Liver (tissue), 9 donors: ENCODE data around the gene STOM. TPM values are rescaled to one million over a fixed set of nuclear protein-coding genes. Genes with fewer than 3 reads are reported as not detected.

Experiments
- DNase-seq: peaks from one replicate; pipeline ENCODE4 v3.0.0-alpha.2; 2017; ENCODE audit warnings: low spot score
- H3K27ac ChIP-seq, 2 donors: one replicate each; pipeline ENCODE4 v1.7.0; 2013; ENCODE audit warnings: inconsistent platforms in 2 of 2, low read length in 2 of 2, control low read depth in 1 of 2, low read depth in 1 of 2, mild to moderate bottlenecking in 1 of 2
- H3K27me3 ChIP-seq, 4 donors: one replicate each; pipeline versions ENCODE4 v1.6.1 to v1.7.0; 2013; ENCODE audit warnings: low read length in 3 of 4, inconsistent platforms in 1 of 4, mild to moderate bottlenecking in 1 of 4, moderate library complexity in 1 of 4; ENCODE audit not compliant: control insufficient read depth in 4 of 4, insufficient read depth in 4 of 4
- H3K36me3 ChIP-seq, 4 donors: one replicate each; pipeline versions ENCODE4 v1.6.1 to v1.7.0; 2013; ENCODE audit warnings: low read length in 3 of 4, mild to moderate bottlenecking in 3 of 4, low read depth in 1 of 4, moderate library complexity in 1 of 4; ENCODE audit not compliant: control insufficient read depth in 4 of 4, insufficient read depth in 3 of 4
- H3K4me1 ChIP-seq, 4 donors: one replicate each; pipeline versions ENCODE4 v1.6.1 to v1.7.0; 2013; ENCODE audit warnings: low read length in 3 of 4, mild to moderate bottlenecking in 3 of 4, moderate library complexity in 1 of 4; ENCODE audit not compliant: control insufficient read depth in 4 of 4, insufficient read depth in 4 of 4
- H3K4me3 ChIP-seq, 3 donors: one replicate each; pipeline versions ENCODE4 v1.6.1 to v1.7.0; 2013; ENCODE audit warnings: low read length in 3 of 3, control low read depth in 1 of 3, low read depth in 1 of 3, mild to moderate bottlenecking in 1 of 3
- H3K9ac ChIP-seq, 2 donors: one replicate each; pipeline ENCODE4 v1.7.0; 2013; ENCODE audit warnings: low read length in 2 of 2, mild to moderate bottlenecking in 2 of 2, moderate library complexity in 2 of 2, control low read depth in 1 of 2, low read depth in 1 of 2
- H3K9me3 ChIP-seq, 4 donors: one replicate each; pipeline versions ENCODE4 v1.6.1 to v1.7.0; 2013; ENCODE audit warnings: low read length in 3 of 4; ENCODE audit not compliant: control insufficient read depth in 4 of 4
- EGR1 ChIP-seq, 2 donors: IDR thresholded peaks; 2 replicates each; pipeline ENCODE4 v1.6.1; 2016 to 2018; ENCODE audit warnings: antibody characterized with exemption in 2 of 2, low read depth in 2 of 2
- FOXA1 ChIP-seq: IDR thresholded peaks from 2 replicates; pipeline ENCODE4 v1.6.1; 2016; ENCODE audit warnings: antibody characterized with exemption
- FOXA2 ChIP-seq: IDR thresholded peaks from 2 replicates; pipeline ENCODE4 v1.6.1; 2016; ENCODE audit warnings: antibody characterized with exemption
- HNF4A ChIP-seq, 2 donors: conservative IDR thresholded peaks; 2 replicates each; pipeline ENCODE4 v1.6.1; 2016; ENCODE audit warnings: antibody characterized with exemption in 2 of 2, mild to moderate bottlenecking in 2 of 2
- HNF4G ChIP-seq: IDR thresholded peaks from 2 replicates; pipeline ENCODE4 v1.6.1; 2016; ENCODE audit warnings: antibody characterized with exemption
- NR2F2 ChIP-seq: IDR thresholded peaks from 2 replicates; pipeline ENCODE4 v1.6.1; 2016; ENCODE audit warnings: antibody characterized with exemption
- RAD21 ChIP-seq, 2 donors: IDR thresholded peaks; 2 replicates each; pipeline ENCODE4 v1.6.1; 2016; ENCODE audit warnings: antibody characterized with exemption in 2 of 2, mild to moderate bottlenecking in 2 of 2
- RXRA ChIP-seq, 2 donors: IDR thresholded peaks; 2 replicates each; pipeline ENCODE4 v1.6.1; 2017 to 2018; ENCODE audit warnings: antibody characterized with exemption in 2 of 2, mild to moderate bottlenecking in 1 of 2
- TAF1 ChIP-seq: conservative IDR thresholded peaks from 2 replicates; pipeline ENCODE4 v1.6.1; 2016; ENCODE audit warnings: antibody characterized with exemption, mild to moderate bottlenecking
- WGBS: extraction: QIAGEN DNeasy Blood & Tissue Kit; methylation state at CpG from one replicate; pipeline ENCODE4 v1.1.7; 2013; 5-methylcytosine and 5-hydroxymethylcytosine counted together
- polyA plus RNA-seq, 2 donors: library from polyadenylated mRNA; stranded (reverse) in 1 of 2; unstranded in 1 of 2; fragments of 200-250 nt in 1 of 2; fragments of >200 nt in 1 of 2; fragmentation: Nextera tagmentation in 1 of 2; extraction: Ambion mirVana in 1 of 2; gene quantifications; one replicate each; pipeline versions ENCODE4 v1.2.1 to v1.2.3, GENCODE V29; 2013 to 2015
- total RNA-seq, 2 donors: library from RNA; depleted of rRNA; stranded (reverse); fragments of >200 nt; gene quantifications; one replicate each; pipeline ENCODE4 v1.2.3, GENCODE V29; 2014
- TF ChIP-seq, protein P1 (sequence below): fragments of 150-350 bp; IDR thresholded peaks from 2 replicates; pipeline ENCODE4 v1.5.1; 2017; ENCODE audit warnings: improper control_type of control experiment, low read depth, low read length; ENCODE audit not compliant: missing input control
- TF ChIP-seq, protein P2 (sequence below): IDR thresholded peaks from 2 replicates; pipeline ENCODE4 v1.6.1; 2016; ENCODE audit warnings: antibody characterized with exemption
- TF ChIP-seq, protein P3 (sequence below): IDR thresholded peaks from 2 replicates; pipeline ENCODE4 v1.6.1; 2016; ENCODE audit warnings: antibody characterized with exemption, mild to moderate bottlenecking
- TF ChIP-seq, protein P4 (sequence below): IDR thresholded peaks from 2 replicates; pipeline ENCODE4 v1.6.1; 2016; ENCODE audit warnings: antibody characterized with exemption
- donor health status: healthy.
- donor health status: healthy.
- donor health status: healthy.
- donor health status: healthy.
- donor health status: healthy.

Gene STOM
- total and polyA plus RNA-seq, 4 donors = 150 to 398 (median 265) TPM

DNA sequence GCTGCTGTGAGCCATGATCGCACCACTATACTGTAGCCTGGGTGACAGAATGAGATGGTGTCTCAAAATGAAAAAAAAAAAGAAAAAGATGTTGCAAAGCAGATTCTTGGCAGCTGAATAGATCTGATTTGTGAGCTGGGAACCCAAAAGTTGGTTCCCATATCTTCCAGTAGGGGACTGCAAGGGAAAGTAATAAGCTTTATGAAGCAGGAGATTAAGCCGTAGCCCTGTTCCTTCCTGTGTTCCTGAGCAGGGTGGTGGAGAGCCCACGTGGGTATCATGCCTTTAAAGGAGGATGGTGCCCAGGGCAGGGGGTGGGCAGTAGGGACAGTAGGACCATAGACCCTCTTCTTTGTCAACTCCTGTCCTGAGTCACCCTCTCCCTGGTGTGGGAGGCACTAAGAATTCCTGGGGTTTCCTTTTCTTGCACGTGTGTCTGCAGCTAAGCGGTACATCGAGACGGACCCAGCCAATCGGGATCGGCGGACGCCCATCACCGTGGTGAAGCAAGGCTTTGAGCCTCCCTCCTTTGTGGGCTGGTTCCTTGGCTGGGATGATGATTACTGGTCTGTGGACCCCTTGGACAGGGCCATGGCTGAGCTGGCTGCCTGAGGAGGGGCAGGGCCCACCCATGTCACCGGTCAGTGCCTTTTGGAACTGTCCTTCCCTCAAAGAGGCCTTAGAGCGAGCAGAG lies 37.9 kb downstream of the STOM start:
- Histone ChIP-seq H3K4me1 (peaks cover 0 to 3% (median 2%) of the 10 kb centered on the region in 4 donors), H3K36me3 (peaks cover 9 to 30% (median 20%) of the 10 kb centered on the region in 4 donors), H3K4me3 (no peak overlapping the region), H3K27ac (no peak overlapping the region), H3K9ac (no peak overlapping the region), H3K9me3 (no peaks in the 10 kb centered on the region), H3K27me3 (no peaks in the 10 kb centered on the region)
- TF ChIP-seq FOXA2 (no peak), RAD21 (IDR thresholded peaks at IDR 0.05) (peak; percentile 32 to 46), RXRA (IDR thresholded peaks at IDR 0.05) (no peak), TAF1 (no peak)
- TF ChIP-seq, protein P1, sequence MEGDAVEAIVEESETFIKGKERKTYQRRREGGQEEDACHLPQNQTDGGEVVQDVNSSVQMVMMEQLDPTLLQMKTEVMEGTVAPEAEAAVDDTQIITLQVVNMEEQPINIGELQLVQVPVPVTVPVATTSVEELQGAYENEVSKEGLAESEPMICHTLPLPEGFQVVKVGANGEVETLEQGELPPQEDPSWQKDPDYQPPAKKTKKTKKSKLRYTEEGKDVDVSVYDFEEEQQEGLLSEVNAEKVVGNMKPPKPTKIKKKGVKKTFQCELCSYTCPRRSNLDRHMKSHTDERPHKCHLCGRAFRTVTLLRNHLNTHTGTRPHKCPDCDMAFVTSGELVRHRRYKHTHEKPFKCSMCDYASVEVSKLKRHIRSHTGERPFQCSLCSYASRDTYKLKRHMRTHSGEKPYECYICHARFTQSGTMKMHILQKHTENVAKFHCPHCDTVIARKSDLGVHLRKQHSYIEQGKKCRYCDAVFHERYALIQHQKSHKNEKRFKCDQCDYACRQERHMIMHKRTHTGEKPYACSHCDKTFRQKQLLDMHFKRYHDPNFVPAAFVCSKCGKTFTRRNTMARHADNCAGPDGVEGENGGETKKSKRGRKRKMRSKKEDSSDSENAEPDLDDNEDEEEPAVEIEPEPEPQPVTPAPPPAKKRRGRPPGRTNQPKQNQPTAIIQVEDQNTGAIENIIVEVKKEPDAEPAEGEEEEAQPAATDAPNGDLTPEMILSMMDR = peak; percentile 30
- WGBS = 88% methylated on average over 14 of the region's 14 CpGs
- DNase-seq = no peak

DNA sequence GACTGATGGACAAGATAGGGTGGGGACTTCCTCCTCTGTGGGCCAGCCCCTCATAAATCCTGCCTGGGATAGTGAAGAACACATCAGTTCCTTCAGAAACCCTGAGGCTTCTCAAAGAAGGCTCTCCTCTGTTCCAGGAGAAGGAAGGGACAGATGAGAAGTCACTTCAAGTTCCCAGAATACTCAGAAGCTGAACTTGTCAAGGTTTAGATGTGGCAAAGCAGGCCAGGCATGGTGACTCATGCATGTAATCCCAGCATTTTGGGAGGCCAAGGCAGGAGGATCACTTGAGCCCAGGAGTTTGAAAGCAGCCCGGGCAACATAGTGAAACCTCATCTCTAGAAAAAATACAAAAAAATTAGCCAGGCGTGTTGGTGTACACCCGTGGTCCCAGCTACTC lies 38.5 kb downstream of the STOM start:
- no peaks in the 10 kb centered on the region for H3K27me3 ChIP-seq
- WGBS = 89% methylated on average over 3 of the region's 3 CpGs
- DNase-seq = no peak
- H3K4me1 ChIP-seq = peaks cover 0 to 9% (median 6%) of the 10 kb centered on the region in 4 donors
- H3K4me3 ChIP-seq = no peak overlapping the region
- no peak overlapping the region for H3K9ac ChIP-seq
- H3K9me3 ChIP-seq = no peaks in the 10 kb centered on the region
- TF ChIP-seq, protein P2, sequence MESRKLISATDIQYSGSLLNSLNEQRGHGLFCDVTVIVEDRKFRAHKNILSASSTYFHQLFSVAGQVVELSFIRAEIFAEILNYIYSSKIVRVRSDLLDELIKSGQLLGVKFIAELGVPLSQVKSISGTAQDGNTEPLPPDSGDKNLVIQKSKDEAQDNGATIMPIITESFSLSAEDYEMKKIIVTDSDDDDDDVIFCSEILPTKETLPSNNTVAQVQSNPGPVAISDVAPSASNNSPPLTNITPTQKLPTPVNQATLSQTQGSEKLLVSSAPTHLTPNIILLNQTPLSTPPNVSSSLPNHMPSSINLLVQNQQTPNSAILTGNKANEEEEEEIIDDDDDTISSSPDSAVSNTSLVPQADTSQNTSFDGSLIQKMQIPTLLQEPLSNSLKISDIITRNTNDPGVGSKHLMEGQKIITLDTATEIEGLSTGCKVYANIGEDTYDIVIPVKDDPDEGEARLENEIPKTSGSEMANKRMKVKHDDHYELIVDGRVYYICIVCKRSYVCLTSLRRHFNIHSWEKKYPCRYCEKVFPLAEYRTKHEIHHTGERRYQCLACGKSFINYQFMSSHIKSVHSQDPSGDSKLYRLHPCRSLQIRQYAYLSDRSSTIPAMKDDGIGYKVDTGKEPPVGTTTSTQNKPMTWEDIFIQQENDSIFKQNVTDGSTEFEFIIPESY = no peak
- no peak for TF ChIP-seq FOXA1
- no peak for TF ChIP-seq FOXA2
- TF ChIP-seq, protein P1 = no peak
- no peak for TF ChIP-seq RXRA (IDR thresholded peaks at IDR 0.05)
- TF ChIP-seq NR2F2 = no peak
- TF ChIP-seq, protein P3, sequence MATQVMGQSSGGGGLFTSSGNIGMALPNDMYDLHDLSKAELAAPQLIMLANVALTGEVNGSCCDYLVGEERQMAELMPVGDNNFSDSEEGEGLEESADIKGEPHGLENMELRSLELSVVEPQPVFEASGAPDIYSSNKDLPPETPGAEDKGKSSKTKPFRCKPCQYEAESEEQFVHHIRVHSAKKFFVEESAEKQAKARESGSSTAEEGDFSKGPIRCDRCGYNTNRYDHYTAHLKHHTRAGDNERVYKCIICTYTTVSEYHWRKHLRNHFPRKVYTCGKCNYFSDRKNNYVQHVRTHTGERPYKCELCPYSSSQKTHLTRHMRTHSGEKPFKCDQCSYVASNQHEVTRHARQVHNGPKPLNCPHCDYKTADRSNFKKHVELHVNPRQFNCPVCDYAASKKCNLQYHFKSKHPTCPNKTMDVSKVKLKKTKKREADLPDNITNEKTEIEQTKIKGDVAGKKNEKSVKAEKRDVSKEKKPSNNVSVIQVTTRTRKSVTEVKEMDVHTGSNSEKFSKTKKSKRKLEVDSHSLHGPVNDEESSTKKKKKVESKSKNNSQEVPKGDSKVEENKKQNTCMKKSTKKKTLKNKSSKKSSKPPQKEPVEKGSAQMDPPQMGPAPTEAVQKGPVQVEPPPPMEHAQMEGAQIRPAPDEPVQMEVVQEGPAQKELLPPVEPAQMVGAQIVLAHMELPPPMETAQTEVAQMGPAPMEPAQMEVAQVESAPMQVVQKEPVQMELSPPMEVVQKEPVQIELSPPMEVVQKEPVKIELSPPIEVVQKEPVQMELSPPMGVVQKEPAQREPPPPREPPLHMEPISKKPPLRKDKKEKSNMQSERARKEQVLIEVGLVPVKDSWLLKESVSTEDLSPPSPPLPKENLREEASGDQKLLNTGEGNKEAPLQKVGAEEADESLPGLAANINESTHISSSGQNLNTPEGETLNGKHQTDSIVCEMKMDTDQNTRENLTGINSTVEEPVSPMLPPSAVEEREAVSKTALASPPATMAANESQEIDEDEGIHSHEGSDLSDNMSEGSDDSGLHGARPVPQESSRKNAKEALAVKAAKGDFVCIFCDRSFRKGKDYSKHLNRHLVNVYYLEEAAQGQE = no peak
- TF ChIP-seq, protein P4, sequence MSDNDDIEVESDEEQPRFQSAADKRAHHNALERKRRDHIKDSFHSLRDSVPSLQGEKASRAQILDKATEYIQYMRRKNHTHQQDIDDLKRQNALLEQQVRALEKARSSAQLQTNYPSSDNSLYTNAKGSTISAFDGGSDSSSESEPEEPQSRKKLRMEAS = no peak
- no peak for TF ChIP-seq EGR1 (IDR thresholded peaks at IDR 0.05; ENCODE audit: low read depth in 2 of 2)
- TF ChIP-seq HNF4A (conservative IDR thresholded peaks at IDR 0.05) = no peak
- TF ChIP-seq RAD21 (IDR thresholded peaks at IDR 0.05) = no peak
- no peak for TF ChIP-seq HNF4G
- TF ChIP-seq TAF1 = no peak
- H3K27ac ChIP-seq = peak overlapping the region in 1 of 2 donors; percentile 36
- H3K36me3 ChIP-seq = peaks cover 9 to 30% (median 14%) of the 10 kb centered on the region in 4 donors
